ENCODE results near the gene ATP6AP1. TPM values are rescaled to one million over a fixed set of nuclear protein-coding genes. Genes with fewer than 3 reads are reported as not detected.

ATP6AP1 gene
- total and polyA plus RNA-seq, 2 donors (not counting 3 experiments of a cell fraction or from before 2014, with no cell fraction given): 145 to 322 TPM

- Histone ChIP-seq H4K20me1 (replicated peaks; ENCODE audit: control insufficient read depth, extremely low read depth, insufficient read depth, low read length) (no peaks in the 10 kb centered on the region), H3K9ac (replicated peaks; ENCODE audit: extremely low read depth, insufficient read depth, low read length) (no peak overlapping the region), H3K4me2 (ENCODE audit: insufficient read depth, low read length) (no peak overlapping the region), H3K9me1 (replicated peaks; ENCODE audit: control insufficient read depth, extremely low read depth, insufficient read depth, low read length) (no peaks in the 10 kb centered on the region), H3K4me1 (ENCODE audit: control insufficient read depth, extremely low read depth, insufficient read depth, low read length) (no peaks in the 10 kb centered on the region), H2AFZ (ENCODE audit: low read depth, low read length) (no peak overlapping the region), H3K36me3 (ENCODE audit: control insufficient read depth in 2 of 2, extremely low read depth in 1 of 2, insufficient read depth in 2 of 2, low read length in 2 of 2) (peaks cover 0 to 46% of the 10 kb centered on the region in 2 experiments), H3K4me3 (replicated peaks in 1 of 3; ENCODE audit: insufficient read depth in 1 of 3, low read depth in 1 of 3, low read length in 3 of 3) (no peak overlapping the region), H3K9me3 (replicated peaks; ENCODE audit: control insufficient read depth, insufficient read depth, low read length) (no peaks in the 10 kb centered on the region), H3K27me3 (ENCODE audit: control insufficient read depth in 2 of 2, insufficient read depth in 2 of 2, low read length in 2 of 2) (no peaks in the 10 kb centered on the region), H3K27ac (ENCODE audit: insufficient read depth, low read depth, low read length) (no peak overlapping the region), H3K79me2 (ENCODE audit: control insufficient read depth, insufficient read depth, low read length) (peaks cover 5% of the 10 kb centered on the region)
- dilution Hi-C loops (cut with MboI; ENCODE audit: extremely low pct_ligation_motif_present, low sequenced_read_pairs): no loop called here
- intact Hi-C loops (cut with micrococcal nuclease): no loop called here
- CTCF ChIA-PET: interaction anchor here (1.2 kb wide), 1 partner anchor 11 kb away, joined by 3 read pairs; no protein-coding TSS in a partner anchor
- POLR2A ChIA-PET: no interaction called here
- no TSS peak for BruUV-seq (replicated peaks)
- no peak for TF ChIP-seq MYC (IDR thresholded peaks at IDR 0.05; ENCODE audit: low read depth, low read length)
- DNase-seq (ENCODE audit: low read depth, low spot score) (no peak), FAIRE-seq (no peak)
Observed at GRCh38 chrX:154465601-154466000, 37.1 kb downstream of the ATP6AP1 start.

- Histone ChIP-seq H3K4me1 (ENCODE audit: control insufficient read depth, extremely low read depth, insufficient read depth, low read length) (no peaks in the 10 kb centered on the region), H3K4me3 (replicated peaks in 1 of 3; ENCODE audit: insufficient read depth in 1 of 3, low read depth in 1 of 3, low read length in 3 of 3) (no peak overlapping the region), H3K27me3 (ENCODE audit: control insufficient read depth in 2 of 2, insufficient read depth in 2 of 2, low read length in 2 of 2) (no peaks in the 10 kb centered on the region), H3K9me3 (replicated peaks; ENCODE audit: control insufficient read depth, insufficient read depth, low read length) (no peaks in the 10 kb centered on the region), H3K9me1 (replicated peaks; ENCODE audit: control insufficient read depth, extremely low read depth, insufficient read depth, low read length) (no peaks in the 10 kb centered on the region), H2AFZ (ENCODE audit: low read depth, low read length) (no peak overlapping the region), H4K20me1 (replicated peaks; ENCODE audit: control insufficient read depth, extremely low read depth, insufficient read depth, low read length) (no peaks in the 10 kb centered on the region), H3K4me2 (ENCODE audit: insufficient read depth, low read length) (no peak overlapping the region), H3K36me3 (ENCODE audit: control insufficient read depth in 2 of 2, extremely low read depth in 1 of 2, insufficient read depth in 2 of 2, low read length in 2 of 2) (peaks cover 0 to 48% of the 10 kb centered on the region in 2 experiments), H3K79me2 (ENCODE audit: control insufficient read depth, insufficient read depth, low read length) (peaks cover 3% of the 10 kb centered on the region), H3K9ac (replicated peaks; ENCODE audit: extremely low read depth, insufficient read depth, low read length) (no peak overlapping the region), H3K27ac (ENCODE audit: insufficient read depth, low read depth, low read length) (no peak overlapping the region)
- POLR2A ChIA-PET: no interaction called here
- intact Hi-C loops (cut with micrococcal nuclease) (no loop called here), dilution Hi-C loops (cut with MboI; ENCODE audit: extremely low pct_ligation_motif_present, low sequenced_read_pairs) (no loop called here)
- no TSS peak for BruUV-seq (replicated peaks)
- TF ChIP-seq GATA2 (IDR thresholded peaks at IDR 0.05; ENCODE audit: insufficient read depth, insufficient read length, low read depth, low read length): no peak
- TF ChIP-seq POLR2AphosphoS5 (IDR thresholded peaks at IDR 0.05; ENCODE audit: insufficient read depth, low read depth, low read length): no peak
- TF ChIP-seq CTCF (IDR thresholded peaks at IDR 0.05; ENCODE audit: extremely low read depth in 1 of 2, insufficient read depth in 1 of 2, low read depth in 1 of 2, low read length in 2 of 2): no peak
- no peak for TF ChIP-seq FOS (IDR thresholded peaks at IDR 0.05; ENCODE audit: borderline replicate concordance, insufficient read depth, low read length)
- TF ChIP-seq EZH2 (IDR thresholded peaks at IDR 0.05; ENCODE audit: borderline replicate concordance, low read depth, low read length, severe bottlenecking): no peak
- TF ChIP-seq POLR2A (IDR thresholded peaks at IDR 0.05; ENCODE audit: low read depth, low read length): no peak
- no peak for TF ChIP-seq MYC (IDR thresholded peaks at IDR 0.05; ENCODE audit: low read depth, low read length)
- no peak for TF ChIP-seq JUN (IDR thresholded peaks at IDR 0.05; ENCODE audit: borderline replicate concordance, insufficient read depth, insufficient read length, low read depth)
- no peak for FAIRE-seq
- CTCF ChIA-PET: no interaction called here
- DNase-seq (ENCODE audit: low read depth, low spot score): no peak
Observed at GRCh38 chrX:154466036-154466435, 37.6 kb downstream of the ATP6AP1 start.
